Duodenal mucosa (tissue), 2 donors: ENCODE data around the gene PER2.
A peak's percentile ranks its signal among the peaks of the same experiment; 100 is the strongest.

Source experiments
- H3K27ac ChIP-seq: one replicate; pipeline ENCODE4 v1.7.0; 2013; ENCODE audit warnings: low read depth, low read length
- H3K27me3 ChIP-seq, 2 donors: one replicate each; pipeline ENCODE4 v1.7.0; 2013; ENCODE audit warnings: low read length in 2 of 2, control low read depth in 1 of 2; ENCODE audit not compliant: insufficient read depth in 2 of 2, control insufficient read depth in 1 of 2
- H3K36me3 ChIP-seq, 2 donors: one replicate each; pipeline ENCODE4 v1.7.0; 2013; ENCODE audit warnings: low read length in 2 of 2, control low read depth in 1 of 2; ENCODE audit not compliant: insufficient read depth in 2 of 2, control insufficient read depth in 1 of 2
- H3K4me1 ChIP-seq, 2 donors: one replicate each; pipeline ENCODE4 v1.7.0; 2013; ENCODE audit warnings: low read length in 2 of 2, control low read depth in 1 of 2; ENCODE audit not compliant: insufficient read depth in 2 of 2, control insufficient read depth in 1 of 2
- H3K4me3 ChIP-seq, 2 donors: one replicate each; pipeline ENCODE4 v1.7.0; 2013; ENCODE audit warnings: low read length in 2 of 2, low read depth in 1 of 2
- H3K9ac ChIP-seq, 2 donors: one replicate each; pipeline ENCODE4 v1.7.0; 2013; ENCODE audit warnings: low read length in 2 of 2, low read depth in 1 of 2
- H3K9me3 ChIP-seq, 2 donors: one replicate each; pipeline ENCODE4 v1.7.0; 2013; ENCODE audit warnings: low read length in 2 of 2, control low read depth in 1 of 2; ENCODE audit not compliant: control insufficient read depth in 1 of 2

The PER2 gene

GRCh38 chr2:238220892-238221521 is 67.4 kb downstream of the PER2 start:
- H3K27ac ChIP-seq: no peak overlapping the region

DNA sequence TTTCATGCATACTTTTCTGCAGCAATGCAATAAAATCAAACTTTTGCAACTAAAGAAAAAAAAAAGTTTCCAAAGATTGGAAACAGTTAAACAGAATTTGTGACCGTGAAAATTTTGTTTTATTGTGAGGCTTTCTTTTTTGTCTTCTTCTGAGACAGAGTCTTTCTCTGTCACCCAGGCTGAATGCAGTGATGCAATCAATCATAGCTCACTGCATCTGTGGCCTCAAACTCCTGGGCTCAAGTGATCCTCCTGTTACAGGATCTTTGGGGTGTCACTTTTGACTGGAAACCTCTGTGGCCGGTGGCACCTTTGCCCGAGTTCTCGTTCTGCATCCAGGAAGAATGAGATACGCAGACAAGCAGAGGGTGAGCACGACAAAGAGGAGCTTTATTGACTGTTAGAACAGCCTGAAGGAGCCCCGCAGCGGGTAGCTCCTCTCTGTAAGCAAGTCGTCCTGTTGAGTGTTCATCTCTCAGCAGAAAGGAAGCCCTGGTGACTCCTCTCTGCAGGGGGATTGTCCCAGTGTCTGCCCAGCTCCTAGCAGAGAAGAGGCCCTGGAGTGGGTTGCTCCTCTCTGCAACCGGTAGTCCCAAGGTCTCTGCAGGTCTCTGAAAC is 68.0 kb downstream of the PER2 start:
- H3K27ac ChIP-seq: no peak overlapping the region

More at GRCh38 chr2:238220892-238221521, 67.4 kb downstream of the PER2 start:
- H3K9ac ChIP-seq: no peak overlapping the region
- no peaks in the 10 kb centered on the region for H3K36me3 ChIP-seq
- no peaks in the 10 kb centered on the region for H3K9me3 ChIP-seq
- no peaks in the 10 kb centered on the region for H3K27me3 ChIP-seq
- peaks cover 0 to 5% of the 10 kb centered on the region in 2 donors for H3K4me1 ChIP-seq
- H3K4me3 ChIP-seq: no peak overlapping the region

DNA sequence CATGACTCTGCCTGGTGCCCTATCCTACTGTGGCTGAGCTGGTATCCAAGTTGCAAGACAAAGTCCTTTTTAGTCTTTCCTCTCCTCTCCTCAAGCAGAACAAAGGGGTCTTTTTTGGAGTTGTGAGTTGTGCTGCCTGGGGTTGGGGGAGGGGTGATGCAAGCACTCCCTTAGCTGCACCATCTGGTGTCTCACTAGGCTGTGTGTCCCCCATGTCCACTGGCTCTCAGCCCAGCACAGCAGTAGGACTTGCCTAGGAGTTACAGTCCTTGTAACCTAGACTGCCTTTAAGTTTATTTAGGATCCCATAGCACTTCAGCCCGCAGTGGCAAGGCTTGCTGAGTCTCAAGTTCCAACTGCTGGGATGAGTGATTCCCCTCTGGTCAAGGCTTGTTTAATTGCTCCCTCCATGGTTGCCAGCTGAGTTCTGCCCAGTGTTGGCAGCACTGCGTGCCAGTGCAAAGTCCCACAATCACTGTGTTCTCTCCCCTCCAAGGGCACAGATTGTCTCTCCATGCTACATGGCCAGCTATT is 71.7 kb downstream of the PER2 start:
- H3K9me3 ChIP-seq: no peaks in the 10 kb centered on the region
- H3K9ac ChIP-seq: no peak overlapping the region
- no peak overlapping the region for H3K27ac ChIP-seq
- H3K27me3 ChIP-seq: peaks cover 0 to 5% of the 10 kb centered on the region in 2 donors
- peaks cover 0 to 5% of the 10 kb centered on the region in 2 donors for H3K4me1 ChIP-seq
- H3K4me3 ChIP-seq: no peak overlapping the region
- no peaks in the 10 kb centered on the region for H3K36me3 ChIP-seq

More for the DNA sequence above, 68.0 kb downstream of the PER2 start:
- H3K4me3 ChIP-seq: no peak overlapping the region
- H3K4me1 ChIP-seq: peaks cover 0 to 5% of the 10 kb centered on the region in 2 donors
- no peak overlapping the region for H3K9ac ChIP-seq
- H3K36me3 ChIP-seq: no peaks in the 10 kb centered on the region
- no peaks in the 10 kb centered on the region for H3K9me3 ChIP-seq
- H3K27me3 ChIP-seq: peaks cover 0 to 5% of the 10 kb centered on the region in 2 donors

DNA sequence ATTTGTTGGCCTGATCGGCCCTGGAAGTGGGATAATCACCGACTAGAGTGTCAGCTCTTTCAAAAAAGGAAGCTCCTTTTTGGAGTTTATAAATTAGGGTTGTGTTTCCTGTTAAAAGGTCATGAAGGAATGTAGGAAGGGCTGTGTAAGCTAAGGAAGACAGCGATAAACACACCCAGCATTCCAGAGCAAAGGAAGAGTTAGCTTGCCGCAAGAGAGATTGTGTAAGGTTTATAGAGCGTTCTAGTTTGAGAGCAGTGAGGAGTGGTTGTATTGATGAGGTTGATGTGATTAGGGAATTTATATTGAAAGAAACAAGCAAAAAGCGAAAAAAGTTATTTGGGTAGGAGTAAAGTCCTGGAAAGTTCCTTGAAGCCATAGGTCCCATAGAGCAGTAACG is 81.4 kb downstream of the PER2 start:
- Histone ChIP-seq H3K9ac (no peak overlapping the region), H3K27ac (no peak overlapping the region), H3K27me3 (peaks cover 0 to 9% of the 10 kb centered on the region in 2 donors), H3K4me3 (no peak overlapping the region), H3K9me3 (no peaks in the 10 kb centered on the region), H3K36me3 (no peaks in the 10 kb centered on the region), H3K4me1 (peaks cover 10 to 11% of the 10 kb centered on the region in 2 donors)

- H3K27ac ChIP-seq: peak overlapping the region; percentile 63
- peak overlapping the region; percentile 58 to 73 for H3K4me3 ChIP-seq
- H3K9ac ChIP-seq: peak overlapping the region; percentile 55 to 78
- H3K4me1 ChIP-seq: peaks cover 24 to 27% of the 10 kb centered on the region in 2 donors
- no peaks in the 10 kb centered on the region for H3K36me3 ChIP-seq
- no peaks in the 10 kb centered on the region for H3K27me3 ChIP-seq
- H3K9me3 ChIP-seq: no peaks in the 10 kb centered on the region
These were observed 84.3 kb downstream of the PER2 start for GRCh38 chr2:238203973-238204683.

DNA sequence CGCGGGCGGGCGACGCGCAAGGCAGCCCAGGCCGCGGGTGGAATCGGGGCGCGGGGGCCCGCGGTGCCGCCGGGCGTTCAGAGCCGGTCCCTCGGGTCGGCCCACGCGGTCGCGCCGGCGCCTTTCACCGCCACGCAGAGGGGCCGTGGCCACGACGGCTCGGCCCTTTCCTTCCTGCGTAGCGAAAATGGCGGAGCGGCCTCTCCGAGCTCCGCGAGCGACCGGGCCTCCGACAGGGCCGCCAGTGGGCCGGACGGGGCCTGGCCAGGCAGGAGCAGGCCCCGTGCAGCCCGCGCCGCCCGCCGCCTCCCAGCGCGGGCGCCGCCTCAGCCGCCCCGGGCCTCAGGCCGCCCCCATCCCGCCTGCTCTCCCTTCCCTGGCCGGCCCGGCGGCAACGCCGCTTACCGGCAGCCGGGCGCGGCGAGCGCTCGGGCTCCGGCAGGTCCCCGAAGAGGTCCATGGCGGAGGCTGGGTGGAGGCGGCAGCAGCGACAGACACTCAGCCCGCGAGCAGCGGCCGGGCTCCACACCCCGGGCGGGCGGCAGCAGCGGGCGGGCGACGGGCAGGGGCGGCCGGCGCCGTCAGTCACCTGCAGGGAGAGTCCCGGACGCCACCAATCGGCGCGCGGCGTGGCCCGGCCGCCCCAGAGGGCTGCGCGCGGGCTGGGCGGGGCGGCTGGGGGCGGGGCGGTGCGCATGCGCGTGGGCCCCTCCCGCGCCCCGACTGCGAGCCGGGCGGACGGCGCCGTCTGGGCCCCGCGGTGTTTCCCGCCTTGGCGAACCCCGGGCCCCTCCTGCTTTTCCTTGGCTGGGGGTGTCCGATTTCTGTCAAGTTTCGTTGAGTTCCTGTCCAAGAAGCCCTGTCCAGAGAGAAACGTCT is 85.1 kb downstream of the PER2 start, which contains the start of gene ILKAP:
Gene ILKAP (minus strand): TSS at position 602 of the 879 bp plus-strand sequence. CDS start 142 bp downstream, at position 460.
- Histone ChIP-seq H3K9ac (peak within 1 kb of the TSS; percentile 70 to 78), H3K9me3 (no peaks in the 10 kb centered on the region), H3K27me3 (no peaks in the 10 kb centered on the region), H3K4me3 (peak within 1 kb of the TSS; percentile 77 to 82), H3K36me3 (no peaks in the 10 kb centered on the region), H3K27ac (peak within 1 kb of the TSS; percentile 76), H3K4me1 (peaks cover 27% of the 10 kb centered on the region in 2 donors)

GRCh38 chr2:238202326-238203093 is 85.9 kb downstream of the PER2 start:
- Histone ChIP-seq H3K27ac (peak overlapping the region; percentile 76), H3K36me3 (no peaks in the 10 kb centered on the region), H3K27me3 (no peaks in the 10 kb centered on the region), H3K9ac (peak overlapping the region; percentile 65 to 70), H3K4me1 (peaks cover 27 to 31% of the 10 kb centered on the region in 2 donors), H3K9me3 (no peaks in the 10 kb centered on the region), H3K4me3 (peak overlapping the region; percentile 77 to 82)
